BE2C (cell line): Measurements from ENCODE around the gene IPMK.

Experiments
- DNase-seq: peaks from one replicate; pipeline ENCODE4 v3.0.0-alpha.2; 2020
- H3K27me3 ChIP-seq: fragments of 250-450 bp; sonication (Bioruptor Pico); 2 replicates; pipeline ENCODE4 v1.5.1; 2020; ENCODE audit warnings: mild to moderate bottlenecking
- H3K36me3 ChIP-seq: fragments of 250-450 bp; sonication (Bioruptor Pico); 2 replicates; pipeline ENCODE4 v1.5.1; 2020; ENCODE audit warnings: mild to moderate bottlenecking
- H3K4me1 ChIP-seq: fragments of 250-450 bp; sonication (Bioruptor Pico); 2 replicates; pipeline ENCODE4 v1.5.1; 2020
- H3K4me3 ChIP-seq: 2 replicates; pipeline ENCODE4 v1.5.1; 2011; ENCODE audit warnings: low read depth, low read length
- H3K9me3 ChIP-seq: fragments of 250-450 bp; sonication (Bioruptor Pico); 2 replicates; pipeline ENCODE4 v1.5.1; 2020
- CTCF ChIP-seq: IDR thresholded peaks from 2 replicates; pipeline ENCODE4 v1.5.1; 2012; ENCODE audit warnings: mild to moderate bottlenecking, low read depth, low read length

IPMK gene

GRCh38 chr10:58189269-58189668, 78.4 kb downstream of the IPMK start:
- Histone ChIP-seq H3K4me3 (no peak overlapping the region), H3K9me3 (no peaks in the 10 kb centered on the region), H3K36me3 (no peaks in the 10 kb centered on the region), H3K27me3 (no peaks in the 10 kb centered on the region), H3K4me1 (no peaks in the 10 kb centered on the region)
- DNase-seq = no peak
- no peak for TF ChIP-seq CTCF

- no peaks in the 10 kb centered on the region for H3K36me3 ChIP-seq
- TF ChIP-seq CTCF = no peak
- no peaks in the 10 kb centered on the region for H3K9me3 ChIP-seq
- no peak overlapping the region for H3K4me3 ChIP-seq
- no peak for DNase-seq
- H3K4me1 ChIP-seq = peaks cover 2% of the 10 kb centered on the region
- H3K27me3 ChIP-seq = no peaks in the 10 kb centered on the region
These were observed 83.5 kb downstream of the IPMK start for GRCh38 chr10:58184120-58184670.

- peaks cover 2% of the 10 kb centered on the region for H3K4me1 ChIP-seq
- H3K27me3 ChIP-seq = no peaks in the 10 kb centered on the region
- no peak for DNase-seq
- no peaks in the 10 kb centered on the region for H3K9me3 ChIP-seq
- no peak for TF ChIP-seq CTCF
- no peaks in the 10 kb centered on the region for H3K36me3 ChIP-seq
- H3K4me3 ChIP-seq = no peak overlapping the region
These were observed 87.0 kb downstream of the IPMK start for GRCh38 chr10:58180666-58181065.

GRCh38 chr10:58179238-58179637, 88.5 kb downstream of the IPMK start:
- TF ChIP-seq CTCF = no peak
- DNase-seq = no peak
- H3K4me1 ChIP-seq = peaks cover 2% of the 10 kb centered on the region
- H3K36me3 ChIP-seq = no peaks in the 10 kb centered on the region
- H3K9me3 ChIP-seq = no peaks in the 10 kb centered on the region
- no peaks in the 10 kb centered on the region for H3K27me3 ChIP-seq
- H3K4me3 ChIP-seq = no peak overlapping the region

- DNase-seq = no peak
- Histone ChIP-seq H3K4me1 (peaks cover 2% of the 10 kb centered on the region), H3K36me3 (no peaks in the 10 kb centered on the region), H3K27me3 (no peaks in the 10 kb centered on the region), H3K4me3 (no peak overlapping the region), H3K9me3 (no peaks in the 10 kb centered on the region)
- TF ChIP-seq CTCF = no peak
These were observed 88.9 kb downstream of the IPMK start for GRCh38 chr10:58178811-58179210.

GRCh38 chr10:58177362-58177947, 90.2 kb downstream of the IPMK start:
- Histone ChIP-seq H3K36me3 (no peaks in the 10 kb centered on the region), H3K4me3 (no peak overlapping the region), H3K4me1 (peaks cover 11% of the 10 kb centered on the region), H3K27me3 (no peaks in the 10 kb centered on the region), H3K9me3 (no peaks in the 10 kb centered on the region)
- peak; percentile 53 for TF ChIP-seq CTCF
- no peak for DNase-seq
